A673 (cell line): ENCODE data around the gene IGSF11.

Source experiments
- CTCF ChIP-seq: fragments of 300-800, 200-600 bp; sonication (generic); conservative IDR thresholded peaks from 2 replicates; pipeline ENCODE4 v1.5.1; 2017; ENCODE audit warnings: low read depth, mild to moderate bottlenecking, antibody characterized with exemption, low read length, moderate library complexity, mixed read lengths
- EZH2 ChIP-seq: fragments of 200-600 bp; sonication (generic); IDR thresholded peaks from 2 replicates; pipeline ENCODE4 v1.6.1; 2017; ENCODE audit warnings: borderline replicate concordance, low read depth, mild to moderate bottlenecking, mixed read lengths, antibody characterized with exemption, low read length; ENCODE audit not compliant: poor library complexity, severe bottlenecking

GRCh38 chr3:118980832-118981231, 53.8 kb downstream of the IGSF11 start:
- no peak for TF ChIP-seq CTCF
- TF ChIP-seq EZH2, result no peak
